C4-2B (cell line): Measurements from ENCODE around the gene BTRC.

Experiments
- CTCF ChIP-seq: fragments of 450-650 bp; conservative IDR thresholded peaks from 2 replicates; pipeline ENCODE4 v1.5.1; 2017; ENCODE audit warnings: mild to moderate bottlenecking
- ZFX ChIP-seq: fragments of 450-650 bp; IDR thresholded peaks from 2 replicates; pipeline ENCODE4 v1.6.1; 2017

GRCh38 chr10:101393378-101393777 lies 39.4 kb downstream of the BTRC start:
- TF ChIP-seq CTCF (no peak), ZFX (no peak)
